HepG2 (cell line): Measurements from ENCODE around the gene MYO1B. TPM values are rescaled to one million over a fixed set of nuclear protein-coding genes. Genes with fewer than 3 reads are reported as not detected.

ENCODE experiments used
- ATAC-seq: fragments of 200-7000 bp; cut with Tn5 transposase; 3 replicates; pipeline ENCODE4 v1.9.1; 2020; ENCODE audit warnings: mild to moderate bottlenecking, moderate library complexity
- BruUV-seq: library from RNA; stranded (reverse); fragments of 400-500 nt; replicated peaks from 2 replicates; lab custom pipeline; 2021; lab: Mats Ljungman, UMichigan
- CTCF ChIA-PET: fragments of 300-600 bp; formaldehyde crosslinking; extraction: SDS; loops from one replicate; lab custom pipeline; 2021; ENCODE audit warnings: low total read pairs, inconsistent platforms, low intra/inter-chr PET ratio; lab: Yijun Ruan, JAX
- POLR2A ChIA-PET: fragments of 350-600 bp; sonication (Branson Sonifier 250); formaldehyde crosslinking; loops from one replicate; lab custom pipeline; 2020; ENCODE audit warnings: antibody characterized with exemption, inconsistent platforms; lab: Yijun Ruan, JAX
- DNase-seq: peaks from one replicate; pipeline ENCODE4 v3.0.0-alpha.2; 2015; ENCODE audit warnings: low spot score
- FAIRE-seq: peaks from 3 replicates; lab custom pipeline; 2011; peaks lifted over from hg19 to GRCh38; lab: Jason Lieb, UNC
- H2AFZ ChIP-seq: one replicate; pipeline ENCODE4 v1.6.1; 2011; ENCODE audit warnings: low read length, inconsistent platforms
- H3K27ac ChIP-seq: fragments of 300-600 bp; 3 replicates; pipeline ENCODE4 v1.8.0; 2011; ENCODE audit warnings: mixed run types, mild to moderate bottlenecking, mixed read lengths, low read length, inconsistent platforms; ENCODE audit not compliant: insufficient read depth; ENCODE audit errors: extremely low read length
- H3K27me3 ChIP-seq, 2 experiments: fragments of 200-600 bp in 1 of 2; 2 replicates in 1 of 2; 3 replicates in 1 of 2; pipeline versions ENCODE4 v1.6.0 to v1.8.0; 2011; ENCODE audit warnings: low read length in 2 of 2, mild to moderate bottlenecking in 2 of 2, moderate library complexity in 2 of 2, inconsistent platforms in 1 of 2; ENCODE audit not compliant: insufficient read depth in 2 of 2, control insufficient read depth in 1 of 2
- H3K36me3 ChIP-seq, 2 experiments: fragments of 200-600 bp in 1 of 2; replicated peaks in 1 of 2; 2 replicates in 1 of 2; 3 replicates in 1 of 2; pipeline versions ENCODE4 v1.5.1 to v1.8.0; 2011; ENCODE audit warnings: low read length in 2 of 2, inconsistent platforms in 1 of 2; ENCODE audit not compliant: insufficient read depth in 2 of 2, control insufficient read depth in 1 of 2
- H3K4me1 ChIP-seq: 2 replicates; pipeline ENCODE4 v1.5.1; 2012; ENCODE audit warnings: low read length, inconsistent platforms; ENCODE audit not compliant: insufficient read depth
- H3K4me2 ChIP-seq: 2 replicates; pipeline ENCODE4 v1.6.0; 2011; ENCODE audit warnings: low read depth, low read length, inconsistent platforms
- H3K4me3 ChIP-seq, 3 experiments: fragments of 200-600 bp in 1 of 3; sonication (generic), shearing (Covaris generic) in 1 of 3; replicated peaks in 1 of 3; 2 replicates each; pipeline ENCODE4 v1.5.1; 2011 to 2016; ENCODE audit warnings: low read length in 3 of 3, inconsistent platforms in 2 of 3, low read depth in 2 of 3, mild to moderate bottlenecking in 2 of 3, control low read depth in 1 of 3, mixed read lengths in 1 of 3; ENCODE audit not compliant: insufficient read depth in 1 of 3
- H3K79me2 ChIP-seq: one replicate; pipeline ENCODE4 v1.6.1; 2011; ENCODE audit warnings: low read length, inconsistent platforms; ENCODE audit not compliant: insufficient read depth
- H3K9ac ChIP-seq: 2 replicates; pipeline ENCODE4 v1.6.0; 2011; ENCODE audit warnings: mild to moderate bottlenecking, low read depth, low read length, inconsistent platforms; ENCODE audit not compliant: insufficient read depth
- H3K9me3 ChIP-seq: 2 replicates; pipeline ENCODE4 v1.5.1; 2012; ENCODE audit warnings: mild to moderate bottlenecking, low read length
- H4K20me1 ChIP-seq: 2 replicates; pipeline ENCODE4 v1.6.0; 2011; ENCODE audit warnings: inconsistent platforms, mild to moderate bottlenecking, low read length, moderate library complexity; ENCODE audit not compliant: insufficient read depth
- ADNP ChIP-seq: sonication (generic); formaldehyde crosslinking; IDR thresholded peaks from 2 replicates; pipeline ENCODE4 v1.4.0; 2020; ENCODE audit warnings: missing genetic modification reagents
- CTCF ChIP-seq: sonication (generic); formaldehyde crosslinking; IDR thresholded peaks from 2 replicates; pipeline ENCODE4 v1.5.0; 2020; ENCODE audit warnings: mild to moderate bottlenecking, missing genetic modification reagents, moderate library complexity
- EHMT2 ChIP-seq: fragments of 200-600 bp; sonication (generic); IDR thresholded peaks from 2 replicates; pipeline ENCODE4 v1.7.0; 2017; ENCODE audit warnings: antibody characterized with exemption, low read depth, low read length, borderline replicate concordance
- HOXD1 ChIP-seq: sonication (generic); formaldehyde crosslinking; IDR thresholded peaks from 2 replicates; pipeline ENCODE4 v1.5.0; 2020; ENCODE audit warnings: missing genetic modification reagents
- NPAS2 ChIP-seq: sonication (generic); formaldehyde crosslinking; IDR thresholded peaks from 2 replicates; pipeline ENCODE4 v1.8.0; 2022; ENCODE audit warnings: mild to moderate bottlenecking, missing genetic modification reagents, borderline replicate concordance
- POLR2A ChIP-seq, 2 experiments: IDR thresholded peaks; 2 replicates each; pipeline ENCODE4 v1.6.1; 2011; ENCODE audit warnings: low read depth in 2 of 2, low read length in 2 of 2, mild to moderate bottlenecking in 1 of 2, moderate library complexity in 1 of 2; ENCODE audit not compliant: insufficient read depth in 1 of 2
- RBM22 ChIP-seq: fragments of 200-400 bp; formaldehyde crosslinking; optimal IDR thresholded peaks from 2 replicates; pipeline ENCODE3; 2017; ENCODE audit warnings: mild to moderate bottlenecking, low read length, moderate library complexity
- THAP9 ChIP-seq: sonication (generic); formaldehyde crosslinking; IDR thresholded peaks from 2 replicates; pipeline ENCODE4; 2020; ENCODE audit warnings: missing genetic modification reagents, mild to moderate bottlenecking, borderline replicate concordance
- ZNF512 ChIP-seq: sonication (generic); formaldehyde crosslinking; IDR thresholded peaks from 2 replicates; pipeline ENCODE4 v1.4.0; 2020; ENCODE audit warnings: mild to moderate bottlenecking, missing genetic modification reagents
- ZNF652 ChIP-seq: IDR thresholded peaks from 2 replicates; pipeline ENCODE4 v1.6.1; 2016; ENCODE audit warnings: low read depth, borderline replicate concordance
- WGBS: methylation state at CpG from one replicate; pipeline ENCODE4 v1.1.6; 2017; ENCODE audit warnings: low lambda C conversion rate; 5-methylcytosine and 5-hydroxymethylcytosine counted together
- in situ Hi-C: cut with HindIII; loops from 2 replicates; pipeline ENCODE4 v1.10.0; 2017; ENCODE audit warnings: low pct_unique_long_range_greater_than_20kb; ENCODE audit not compliant: extremely low pct_ligation_motif_present
- intact Hi-C: fragments of 100-400 bp; cut with micrococcal nuclease; formaldehyde crosslinking; loops from one replicate; pipeline ENCODE4 v1.10.0; 2022; ENCODE audit not compliant: unreplicated experiment
- polyA plus RNA-seq, 8 experiments: library from polyadenylated mRNA; depleted of rRNA in 3 of 8; stranded (reverse) in 7 of 8; unstranded in 1 of 8; fragments of >200 nt; fragmentation: Illumina TruSeq in 4 of 8; extraction: Trizol in 4 of 8; gene quantifications; 2 replicates each; pipeline versions ENCODE4 v1.2.1 to v1.2.3, GENCODE V29; 2011 to 2016; ENCODE audit warnings: low read depth in 4 of 8, missing spikeins in 1 of 8, mixed read lengths in 1 of 8; ENCODE audit not compliant: insufficient read depth in 1 of 8
- total RNA-seq, 5 experiments: library from RNA; depleted of rRNA; stranded (reverse); fragments of >200 nt; fragmentation: Illumina TruSeq; extraction: Trizol; gene quantifications; 2 replicates each; pipeline ENCODE4 v1.2.3, GENCODE V29; 2016; ENCODE audit warnings: low read depth in 1 of 5

Gene MYO1B
- total and polyA plus RNA-seq, 2 of the 13 experiments (the other 11 are each of a cell fraction or from before 2014, with no cell fraction given): 36.9 to 89.8 TPM

GRCh38 chr2:191249156-191249813, 4.1 kb downstream of the MYO1B start (continued):
- TF ChIP-seq CTCF (CRISPR knock-in tag): no peak

- DNase-seq (no peak), ATAC-seq (no peak), FAIRE-seq (no peak)
- 100% methylated on average over 1 of the region's 1 CpG for WGBS
- no TSS peak for BruUV-seq
- no peaks in the 10 kb centered on the region; a peak in 2 of 5 replicates for H3K36me3 ChIP-seq
- H3K27ac ChIP-seq: no peak overlapping the region
- ChIA-PET POLR2A (no interaction called here), CTCF (no interaction called here)
- H3K9ac ChIP-seq: no peak overlapping the region
- peaks cover 14% of the 10 kb centered on the region for H4K20me1 ChIP-seq
- in situ Hi-C loops: no loop called here
- H3K9me3 ChIP-seq: no peaks in the 10 kb centered on the region
- peaks cover 97% of the 10 kb centered on the region for H3K79me2 ChIP-seq
- no peak overlapping the region for H3K4me2 ChIP-seq
- peaks cover 73% of the 10 kb centered on the region for H3K4me1 ChIP-seq
- H3K27me3 ChIP-seq: no peaks in the 10 kb centered on the region; a peak in 1 of 5 replicates
- no peak overlapping the region for H3K4me3 ChIP-seq
- intact Hi-C loops: no loop called here
- H2AFZ ChIP-seq: no peak overlapping the region
- TF ChIP-seq POLR2A (IDR thresholded peaks at IDR 0.05; ENCODE audit: insufficient read depth in 1 of 2, low read depth in 2 of 2, low read length in 2 of 2) (peak in 1 of 2 experiments; percentile 36; a peak in 1 of 4 replicates), ZNF652 (no peak)
Measured at GRCh38 chr2:191250400-191250799, 5.2 kb downstream of the MYO1B start.

- H2AFZ ChIP-seq: no peak overlapping the region
- BruUV-seq: no TSS peak
- no peak for DNase-seq
- no peak overlapping the region for H3K9ac ChIP-seq
- H3K27me3 ChIP-seq: no peaks in the 10 kb centered on the region; a peak in 1 of 5 replicates
- POLR2A ChIA-PET: interaction anchor here (1.5 kb wide), 1 partner anchor 20 kb away, joined by 3 read pairs; no protein-coding TSS in a partner anchor
- H3K9me3 ChIP-seq: no peaks in the 10 kb centered on the region
- peaks cover 14% of the 10 kb centered on the region for H4K20me1 ChIP-seq
- in situ Hi-C loops: no loop called here
- no peak for ATAC-seq
- peaks cover 79% of the 10 kb centered on the region for H3K4me1 ChIP-seq
- no peaks in the 10 kb centered on the region; a peak in 2 of 5 replicates for H3K36me3 ChIP-seq
- intact Hi-C loops: no loop called here
- H3K4me3 ChIP-seq: no peak overlapping the region
- H3K4me2 ChIP-seq: no peak overlapping the region
- FAIRE-seq: no peak
- peaks cover 98% of the 10 kb centered on the region for H3K79me2 ChIP-seq
- WGBS: 84% methylated on average over 5 of the region's 5 CpGs
- CTCF ChIA-PET: no interaction called here
- H3K27ac ChIP-seq: no peak overlapping the region
- TF ChIP-seq ZNF512 (CRISPR knock-in tag) (no peak), RBM22 (no peak), ADNP (CRISPR knock-in tag) (no peak), HOXD1 (CRISPR knock-in tag) (no peak), NPAS2 (CRISPR knock-in tag) (no peak), THAP9 (CRISPR knock-in tag) (no peak), EHMT2 (no peak)
Measured at GRCh38 chr2:191250986-191251385, 5.8 kb downstream of the MYO1B start.
